D721Med (cell line): ENCODE results near the gene SAG.

ENCODE experiments used
- DNase-seq: peaks from one replicate; pipeline ENCODE4 v3.0.0; 2011; ENCODE audit warnings: low spot score; ENCODE audit not compliant: insufficient read length
- FAIRE-seq: peaks from 2 replicates; lab custom pipeline; 2011; peaks lifted over from hg19 to GRCh38; lab: Jason Lieb, UNC
- CTCF ChIP-seq: IDR thresholded peaks from 2 replicates; pipeline ENCODE4 v1.5.1; 2012; ENCODE audit warnings: mild to moderate bottlenecking, control low read depth; ENCODE audit not compliant: insufficient read depth; ENCODE audit errors: missing control alignments

Gene SAG

DNA sequence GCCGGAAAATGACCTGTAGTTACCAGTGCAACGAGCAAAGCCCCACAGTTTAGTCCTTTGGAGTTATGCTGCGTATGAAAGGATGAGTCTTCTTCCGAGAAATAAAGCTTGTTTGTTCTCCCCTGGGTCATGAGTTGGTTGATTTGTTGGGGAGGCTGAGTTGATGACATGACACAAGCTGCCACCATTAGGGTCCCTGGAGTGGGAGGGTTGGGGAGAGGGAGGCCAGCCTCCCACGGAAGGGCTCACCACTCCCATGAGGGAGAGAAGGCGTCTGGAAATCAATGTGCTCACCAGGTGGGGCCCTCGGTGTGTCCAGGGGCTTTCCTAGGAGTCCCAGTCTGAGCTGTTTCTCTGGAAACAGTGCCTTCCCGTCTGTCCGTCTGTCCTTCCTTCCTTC lies 39.3 kb downstream of the SAG start:
- TF ChIP-seq CTCF: no peak
- FAIRE-seq: no peak
- DNase-seq: no peak

- TF ChIP-seq CTCF: no peak
- DNase-seq (no peak), FAIRE-seq (no peak)
These were observed 41.7 kb downstream of the SAG start for GRCh38 chr2:233349005-233349998.

DNA sequence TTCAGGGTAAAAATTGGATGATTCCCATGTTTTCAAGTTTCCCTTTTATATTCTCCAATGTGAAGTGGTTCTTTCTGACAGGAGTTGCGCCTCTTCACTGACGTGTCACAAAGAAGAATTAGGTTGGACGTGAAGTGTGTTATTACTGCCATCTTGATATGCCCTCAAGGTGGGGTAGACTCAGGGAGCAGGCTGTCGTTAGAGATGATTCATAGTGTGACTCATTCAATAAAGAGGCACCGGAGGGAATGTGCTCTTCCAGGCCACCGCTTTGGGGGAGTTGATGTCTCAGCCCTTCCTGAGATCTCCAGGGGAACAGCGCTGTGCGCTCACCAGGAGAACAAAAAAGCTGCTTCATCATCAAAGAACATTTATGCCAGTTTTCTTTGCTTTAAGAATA lies 43.1 kb downstream of the SAG start:
- TF ChIP-seq CTCF: no peak
- DNase-seq: no peak
- FAIRE-seq: no peak

- TF ChIP-seq CTCF: no peak
- FAIRE-seq: no peak
- no peak for DNase-seq
These were observed 43.8 kb downstream of the SAG start for GRCh38 chr2:233351423-233351822.

DNA sequence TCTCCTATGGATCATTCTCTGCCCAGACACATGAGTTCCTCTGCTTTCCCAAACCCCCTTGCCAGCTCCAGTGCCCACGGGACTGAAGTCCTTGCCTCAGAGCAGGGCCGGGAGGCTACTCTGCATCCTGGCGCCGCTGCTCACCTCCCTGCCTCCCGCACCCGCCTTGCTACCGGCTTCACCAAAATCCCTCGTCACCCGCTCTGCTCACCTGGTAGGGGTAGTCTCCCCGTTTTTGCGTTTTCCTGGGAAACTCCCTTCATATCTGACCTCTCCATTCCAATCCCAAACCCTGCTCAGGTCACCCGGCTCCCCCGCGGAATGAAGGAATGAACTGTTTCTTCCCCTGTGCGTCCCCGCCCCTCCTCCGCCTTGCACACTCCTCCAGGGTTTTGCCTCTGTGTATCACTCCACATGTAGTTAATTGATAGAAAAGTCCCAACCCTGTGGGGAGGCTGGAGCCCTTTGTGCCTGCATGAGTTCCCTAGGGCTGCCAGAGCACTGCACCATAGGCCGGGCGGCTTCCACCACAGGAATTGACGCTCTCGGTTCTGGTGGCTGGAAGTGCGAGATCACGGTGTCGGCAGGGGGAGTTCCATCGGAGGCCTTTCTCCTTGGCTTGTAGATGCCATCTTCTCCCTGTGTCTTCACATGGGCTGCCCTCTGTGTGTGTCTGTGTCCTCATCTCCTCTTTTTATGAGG lies 44.7 kb downstream of the SAG start:
- TF ChIP-seq CTCF: no peak
- no peak for DNase-seq
- no peak for FAIRE-seq

DNA sequence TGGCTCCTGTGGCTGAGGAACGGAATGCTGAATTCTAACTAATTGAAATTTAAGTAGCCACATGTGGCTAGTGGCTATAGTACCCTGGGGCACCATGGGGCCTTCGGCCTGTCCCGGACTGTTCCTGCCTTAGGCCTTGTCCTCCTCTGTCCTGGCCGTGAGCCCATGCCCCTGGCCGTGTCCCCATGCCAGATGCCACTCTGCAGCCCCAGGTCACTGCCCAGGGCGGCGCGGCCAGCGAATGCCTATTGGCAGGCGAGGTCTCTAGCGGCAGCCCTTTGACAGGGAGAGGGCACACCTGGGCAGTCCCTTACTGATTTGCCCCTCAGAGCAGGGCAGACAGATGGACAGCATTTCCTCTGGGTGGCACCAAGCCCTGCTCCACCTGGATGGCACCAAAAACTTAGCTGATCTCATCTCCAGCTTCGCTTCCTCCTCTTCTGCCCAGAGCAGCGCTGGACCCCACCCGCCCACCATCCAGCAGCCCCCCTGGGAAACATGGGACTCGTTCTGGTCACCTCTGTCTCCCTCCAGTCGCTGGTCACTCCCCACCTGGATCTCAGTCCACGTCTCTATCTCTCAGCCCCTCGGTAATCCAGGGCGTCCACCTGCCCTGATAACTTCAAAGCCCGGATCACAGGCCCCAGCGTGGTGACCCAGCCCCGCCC lies 45.6 kb downstream of the SAG start:
- FAIRE-seq (no peak), DNase-seq (peak; percentile 83)
- no peak for TF ChIP-seq CTCF
